Left ventricle myocardium inferior (tissue), 1 donor: ENCODE data around the gene RAPGEF1. TPM values are rescaled to one million over a fixed set of nuclear protein-coding genes. Genes with fewer than 3 reads are reported as not detected.
"Not testable (repeated sequence)": the region's sequence is repeated elsewhere in the genome, so short reads cannot be mapped to it uniquely, and the experiment has no call there.

Experiments
- DNase-seq: peaks from one replicate; pipeline ENCODE4 v3.0.0-alpha.2; 2020
- H3K27ac ChIP-seq: fragments of 200-600 bp; replicated peaks from 2 replicates; pipeline ENCODE4 v1.8.0; 2021
- H3K27me3 ChIP-seq: fragments of 200-600 bp; 2 replicates; pipeline ENCODE4 v1.8.0; 2021; ENCODE audit warnings: low read depth
- H3K36me3 ChIP-seq: fragments of 200-600 bp; 2 replicates; pipeline ENCODE4 v1.8.0; 2021
- H3K4me1 ChIP-seq: fragments of 200-600 bp; 2 replicates; pipeline ENCODE4 v1.8.0; 2021
- H3K4me3 ChIP-seq: fragments of 200-600 bp; 2 replicates; pipeline ENCODE4 v1.8.0; 2021; ENCODE audit warnings: mild to moderate bottlenecking, moderate library complexity
- H3K9me3 ChIP-seq: fragments of 200-600 bp; replicated peaks from 2 replicates; pipeline ENCODE4 v1.8.0; 2021
- intact Hi-C: fragments of 100-400 bp; cut with micrococcal nuclease; formaldehyde crosslinking; loops from one replicate; pipeline ENCODE4 v1.11.0; 2022
- total RNA-seq: library from RNA; stranded (reverse); fragmentation: NEBNext Ultra II Directional; extraction: Animal tissue kit (Norgen Biotek cat#: 25700); gene quantifications from one replicate; pipeline ENCODE4 v1.2.1, GENCODE V29; 2021
- TF ChIP-seq, protein P1 (sequence below): fragments of 200-600 bp; IDR thresholded peaks from 2 replicates; pipeline ENCODE4 v1.8.0; 2021; ENCODE audit warnings: antibody characterized with exemption, mild to moderate bottlenecking, borderline replicate concordance
- donor health status: DM: no; HTN: yes; CAD: no; lungs with severe emphysema.

The RAPGEF1 gene
- total RNA-seq, 1 donor from 2014 or later, result 95.9 TPM

DNA sequence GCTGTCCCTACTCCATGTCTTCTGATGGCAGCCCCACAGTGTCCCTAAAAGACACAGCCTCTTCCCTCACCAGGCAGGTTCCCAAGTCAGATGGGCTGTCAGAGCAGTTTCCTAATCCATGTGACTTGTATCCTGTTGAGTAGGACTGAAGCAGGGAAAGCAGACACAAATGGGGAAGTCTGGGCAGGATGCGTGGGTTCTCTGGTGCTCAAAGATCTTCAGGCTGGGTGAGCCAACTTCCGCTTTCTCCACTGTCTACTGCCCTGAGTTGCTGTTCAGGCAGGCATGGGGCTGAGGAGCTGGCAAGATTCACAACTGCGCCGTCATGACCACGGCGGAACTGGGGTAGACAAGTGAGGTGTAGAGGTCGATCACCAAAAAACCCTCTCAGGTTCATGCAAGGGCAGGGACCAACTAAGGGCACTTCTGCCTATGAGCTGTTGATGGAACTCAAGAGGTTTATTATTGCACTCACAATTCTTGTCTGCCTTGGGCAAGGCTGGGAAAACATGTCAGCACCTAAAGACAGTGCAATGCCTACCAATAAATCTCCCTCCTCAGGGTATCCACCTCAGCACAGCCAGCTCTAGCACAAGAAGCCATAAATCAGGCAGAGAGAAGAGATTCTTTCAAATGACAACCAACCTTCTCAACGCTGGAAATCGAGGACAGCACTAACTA, 83.4 kb downstream of the RAPGEF1 start:
- H3K27ac ChIP-seq, result peak overlapping the region; percentile 56
- H3K4me1 ChIP-seq, result peaks cover 94% of the 10 kb centered on the region
- peak; percentile 67 for DNase-seq
- no peaks in the 10 kb centered on the region for H3K36me3 ChIP-seq
- H3K9me3 ChIP-seq, result no peaks in the 10 kb centered on the region
- intact Hi-C loops, result no loop called here
- H3K27me3 ChIP-seq, result no peaks in the 10 kb centered on the region
- TF ChIP-seq, protein P1, sequence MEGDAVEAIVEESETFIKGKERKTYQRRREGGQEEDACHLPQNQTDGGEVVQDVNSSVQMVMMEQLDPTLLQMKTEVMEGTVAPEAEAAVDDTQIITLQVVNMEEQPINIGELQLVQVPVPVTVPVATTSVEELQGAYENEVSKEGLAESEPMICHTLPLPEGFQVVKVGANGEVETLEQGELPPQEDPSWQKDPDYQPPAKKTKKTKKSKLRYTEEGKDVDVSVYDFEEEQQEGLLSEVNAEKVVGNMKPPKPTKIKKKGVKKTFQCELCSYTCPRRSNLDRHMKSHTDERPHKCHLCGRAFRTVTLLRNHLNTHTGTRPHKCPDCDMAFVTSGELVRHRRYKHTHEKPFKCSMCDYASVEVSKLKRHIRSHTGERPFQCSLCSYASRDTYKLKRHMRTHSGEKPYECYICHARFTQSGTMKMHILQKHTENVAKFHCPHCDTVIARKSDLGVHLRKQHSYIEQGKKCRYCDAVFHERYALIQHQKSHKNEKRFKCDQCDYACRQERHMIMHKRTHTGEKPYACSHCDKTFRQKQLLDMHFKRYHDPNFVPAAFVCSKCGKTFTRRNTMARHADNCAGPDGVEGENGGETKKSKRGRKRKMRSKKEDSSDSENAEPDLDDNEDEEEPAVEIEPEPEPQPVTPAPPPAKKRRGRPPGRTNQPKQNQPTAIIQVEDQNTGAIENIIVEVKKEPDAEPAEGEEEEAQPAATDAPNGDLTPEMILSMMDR, result no peak
- H3K4me3 ChIP-seq, result no peak overlapping the region

DNA sequence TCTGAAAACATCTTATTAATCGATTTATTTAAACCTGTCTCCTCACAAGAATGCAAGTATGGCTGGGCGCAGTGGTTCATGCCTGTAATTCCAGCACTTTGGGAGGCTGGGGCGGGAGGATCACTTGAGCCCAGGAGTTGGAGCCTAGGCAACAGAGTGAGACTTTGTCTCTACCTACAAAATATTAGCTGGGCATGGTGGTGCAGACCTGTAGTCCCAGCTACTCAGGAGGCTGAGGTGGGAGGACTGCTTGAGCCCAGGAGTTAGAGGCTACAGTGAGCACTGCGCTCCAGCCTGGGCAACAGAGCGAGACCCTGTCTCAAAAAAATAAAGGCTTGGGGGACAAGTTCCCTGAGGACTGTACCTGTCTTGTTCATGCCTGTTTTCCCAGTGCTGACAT, 85.5 kb downstream of the RAPGEF1 start:
- H3K9me3 ChIP-seq, DNase-seq, H3K27me3 ChIP-seq, intact Hi-C loops, H3K4me3 ChIP-seq, H3K27ac ChIP-seq: not testable (repeated sequence)
- peaks cover 93% of the 10 kb centered on the region for H3K4me1 ChIP-seq
- peaks cover 16% of the 10 kb centered on the region for H3K36me3 ChIP-seq

DNA sequence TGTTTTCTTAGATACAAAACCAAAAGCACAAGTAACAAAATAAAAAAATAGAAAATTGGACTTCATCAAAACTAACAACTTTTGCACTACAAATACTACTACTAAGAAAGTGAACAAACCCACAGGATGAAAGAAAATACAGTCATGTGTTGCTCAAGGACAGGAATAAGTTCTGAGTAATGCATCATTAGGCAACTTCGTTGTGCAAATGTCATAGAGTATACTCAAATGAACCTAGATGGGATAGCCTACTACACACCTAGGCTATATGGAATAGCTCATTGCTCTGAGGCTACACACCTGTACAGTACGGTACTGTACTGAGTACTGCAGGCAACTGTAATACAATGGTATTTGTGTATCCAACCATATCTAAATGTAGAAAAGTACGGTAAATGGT, 88.3 kb downstream of the RAPGEF1 start:
- Histone ChIP-seq H3K27ac (peak overlapping the region; percentile 37), H3K9me3 (no peaks in the 10 kb centered on the region), H3K4me1 (peaks cover 70% of the 10 kb centered on the region), H3K4me3 (no peak overlapping the region), H3K36me3 (peaks cover 31% of the 10 kb centered on the region), H3K27me3 (no peaks in the 10 kb centered on the region)
- no peak for DNase-seq
- TF ChIP-seq, protein P1, result no peak
- intact Hi-C loops, result no loop called here

DNA sequence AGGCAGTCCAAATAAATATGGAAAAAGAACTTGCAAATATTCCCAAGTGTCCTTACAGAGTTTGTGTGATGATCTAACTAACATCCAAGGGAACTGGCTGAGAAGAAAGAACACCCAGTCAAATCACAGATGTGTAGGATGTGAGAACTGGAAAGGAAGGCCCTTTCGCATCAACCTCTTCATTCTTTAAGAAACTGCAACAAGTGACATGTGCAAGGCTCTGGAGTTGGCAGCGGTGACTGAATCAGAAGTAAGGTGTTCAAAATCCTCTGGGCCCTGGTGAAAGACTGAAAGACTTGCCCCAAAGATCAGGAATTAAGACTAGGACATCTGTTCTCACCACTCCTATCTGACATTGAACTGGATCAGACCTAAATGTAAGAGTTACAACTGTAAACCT, 88.7 kb downstream of the RAPGEF1 start:
- Histone ChIP-seq H3K9me3 (no peaks in the 10 kb centered on the region), H3K4me3 (no peak overlapping the region), H3K27me3 (no peaks in the 10 kb centered on the region), H3K36me3 (peaks cover 35% of the 10 kb centered on the region), H3K27ac (peak overlapping the region; percentile 37), H3K4me1 (peaks cover 66% of the 10 kb centered on the region)
- TF ChIP-seq, protein P1, result no peak
- DNase-seq, result no peak
- intact Hi-C loops, result no loop called here

DNA sequence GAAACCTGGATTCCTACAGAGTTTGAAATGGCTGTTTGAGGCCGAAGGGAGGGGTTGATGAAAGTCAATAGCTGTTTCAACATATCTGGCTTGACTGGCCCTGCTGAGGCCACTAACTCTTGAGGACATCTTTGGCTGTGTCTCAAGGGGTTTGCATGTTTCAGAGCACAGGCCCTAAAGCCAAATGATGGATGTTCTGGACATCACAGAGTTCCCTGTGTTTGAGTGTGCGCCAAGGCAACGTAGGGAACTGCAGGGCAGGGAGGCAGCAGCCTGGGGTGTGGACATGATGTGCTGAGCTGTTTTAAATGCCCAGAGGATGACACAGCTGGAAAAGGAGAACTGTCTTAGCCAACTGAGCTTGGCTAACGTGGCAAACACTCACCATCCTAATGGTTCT, 89.6 kb downstream of the RAPGEF1 start:
- peak overlapping the region; percentile 37 for H3K27ac ChIP-seq
- no peaks in the 10 kb centered on the region for H3K27me3 ChIP-seq
- no peak for DNase-seq
- H3K4me3 ChIP-seq, result no peak overlapping the region
- H3K36me3 ChIP-seq, result peaks cover 35% of the 10 kb centered on the region
- intact Hi-C loops, result no loop called here
- peaks cover 64% of the 10 kb centered on the region for H3K4me1 ChIP-seq
- TF ChIP-seq, protein P1, result no peak
- no peaks in the 10 kb centered on the region for H3K9me3 ChIP-seq

DNA sequence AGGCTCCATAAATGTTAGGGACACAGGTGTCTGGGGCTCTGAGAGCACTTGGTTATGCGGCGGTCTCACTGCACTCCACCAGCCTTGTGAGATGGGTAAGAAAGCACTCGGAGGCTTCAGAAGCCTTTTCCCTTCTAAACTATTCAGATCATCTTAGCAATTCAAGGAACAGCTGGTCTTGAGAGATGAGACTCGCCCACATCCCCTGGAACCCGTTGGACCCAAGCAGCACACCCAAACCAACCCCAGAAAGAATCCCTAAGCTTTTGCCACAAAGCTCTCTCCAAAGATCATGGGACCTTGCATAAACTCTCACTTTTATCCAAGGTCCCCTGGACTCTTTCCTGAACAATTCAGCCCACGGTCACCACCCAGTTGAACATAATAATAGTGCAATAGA, 90.2 kb downstream of the RAPGEF1 start:
- peaks cover 64% of the 10 kb centered on the region for H3K4me1 ChIP-seq
- TF ChIP-seq, protein P1, result no peak

More for the DNA sequence above, 90.2 kb downstream of the RAPGEF1 start:
- no peaks in the 10 kb centered on the region for H3K9me3 ChIP-seq
- no peak overlapping the region for H3K4me3 ChIP-seq
- no peaks in the 10 kb centered on the region for H3K27me3 ChIP-seq
- H3K36me3 ChIP-seq, result peaks cover 35% of the 10 kb centered on the region
- intact Hi-C loops, result no loop called here
- peak overlapping the region; percentile 37 for H3K27ac ChIP-seq
- no peak for DNase-seq
